A673 (cell line): ENCODE measurements around the gene NLRC5.

Experiments
- EZH2 ChIP-seq: fragments of 200-600 bp; sonication (generic); IDR thresholded peaks from 2 replicates; pipeline ENCODE4 v1.6.1; 2017; ENCODE audit warnings: borderline replicate concordance, low read depth, mild to moderate bottlenecking, mixed read lengths, antibody characterized with exemption, low read length; ENCODE audit not compliant: poor library complexity, severe bottlenecking
- TF ChIP-seq, protein P1 (sequence below): fragments of 300-800, 200-600 bp; sonication (generic); conservative IDR thresholded peaks from 2 replicates; pipeline ENCODE4 v1.5.1; 2017; ENCODE audit warnings: low read depth, mild to moderate bottlenecking, antibody characterized with exemption, low read length, moderate library complexity, mixed read lengths

DNA sequence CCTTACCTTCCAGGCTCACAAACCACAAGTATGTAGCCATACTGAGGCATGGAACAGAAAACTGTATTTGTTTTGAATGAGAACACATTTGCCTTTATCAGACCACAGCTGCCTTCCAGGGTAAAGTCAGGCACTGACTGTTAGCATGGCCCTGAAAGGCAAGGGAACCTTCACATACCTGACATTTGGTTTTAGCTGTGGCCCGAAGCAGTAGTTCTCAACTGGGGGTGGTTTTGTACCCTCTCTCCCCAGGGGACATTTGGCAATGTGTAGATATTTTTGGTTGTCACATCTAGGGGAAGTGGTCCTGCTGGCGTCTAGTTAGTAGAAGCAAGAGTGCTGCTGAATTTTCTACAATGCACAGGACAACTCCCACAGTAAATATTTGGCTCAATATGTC, 48.3 kb upstream of the NLRC5 start:
- TF ChIP-seq, protein P1, sequence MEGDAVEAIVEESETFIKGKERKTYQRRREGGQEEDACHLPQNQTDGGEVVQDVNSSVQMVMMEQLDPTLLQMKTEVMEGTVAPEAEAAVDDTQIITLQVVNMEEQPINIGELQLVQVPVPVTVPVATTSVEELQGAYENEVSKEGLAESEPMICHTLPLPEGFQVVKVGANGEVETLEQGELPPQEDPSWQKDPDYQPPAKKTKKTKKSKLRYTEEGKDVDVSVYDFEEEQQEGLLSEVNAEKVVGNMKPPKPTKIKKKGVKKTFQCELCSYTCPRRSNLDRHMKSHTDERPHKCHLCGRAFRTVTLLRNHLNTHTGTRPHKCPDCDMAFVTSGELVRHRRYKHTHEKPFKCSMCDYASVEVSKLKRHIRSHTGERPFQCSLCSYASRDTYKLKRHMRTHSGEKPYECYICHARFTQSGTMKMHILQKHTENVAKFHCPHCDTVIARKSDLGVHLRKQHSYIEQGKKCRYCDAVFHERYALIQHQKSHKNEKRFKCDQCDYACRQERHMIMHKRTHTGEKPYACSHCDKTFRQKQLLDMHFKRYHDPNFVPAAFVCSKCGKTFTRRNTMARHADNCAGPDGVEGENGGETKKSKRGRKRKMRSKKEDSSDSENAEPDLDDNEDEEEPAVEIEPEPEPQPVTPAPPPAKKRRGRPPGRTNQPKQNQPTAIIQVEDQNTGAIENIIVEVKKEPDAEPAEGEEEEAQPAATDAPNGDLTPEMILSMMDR = no peak
- no peak for TF ChIP-seq EZH2
